Suprapubic skin (tissue), 4 donors: ENCODE data around the gene MAD1L1.

Experiments
- POLR2A ChIP-seq, 2 donors: fragments of 450-650 bp; IDR thresholded peaks; one replicate each; pipeline ENCODE4 v1.6.1; 2017; ENCODE audit warnings: antibody characterized with exemption in 2 of 2, mild to moderate bottlenecking in 2 of 2, moderate library complexity in 2 of 2
- POLR2AphosphoS5 ChIP-seq, 3 donors: sonication (generic); formaldehyde crosslinking; IDR thresholded peaks; one replicate each; pipeline ENCODE4 v1.6.1; 2017; ENCODE audit warnings: antibody characterized with exemption in 3 of 3
- TF ChIP-seq, protein P1 (sequence below), 2 donors: fragments of 200-600 bp in 1 of 2; fragments of 450-650 bp in 1 of 2; sonication (generic) in 1 of 2; IDR thresholded peaks; one replicate each; pipeline ENCODE4 v1.5.1; 2016 to 2019; ENCODE audit warnings: antibody characterized with exemption in 2 of 2, mild to moderate bottlenecking in 1 of 2, moderate library complexity in 1 of 2

DNA sequence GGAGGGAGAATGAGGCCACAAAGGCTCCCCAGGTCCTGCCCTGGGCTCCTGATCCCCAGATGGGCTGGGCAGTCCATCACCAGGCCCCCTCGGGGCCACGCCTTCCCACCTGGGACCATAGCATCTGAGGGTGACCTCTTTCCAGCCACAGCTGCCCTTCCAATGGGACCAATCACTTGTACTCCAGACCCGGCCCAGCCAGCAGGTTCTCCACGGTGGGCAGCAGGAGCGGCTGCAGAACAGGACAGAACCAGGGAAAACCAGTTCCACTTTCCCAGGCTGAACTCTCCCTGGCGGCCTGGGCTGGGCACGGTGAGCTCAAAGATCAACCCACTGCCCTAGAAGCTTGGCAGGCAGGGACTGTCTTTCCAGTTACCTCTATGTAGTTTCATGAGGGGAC is 257.6 kb downstream of the MAD1L1 start:
- TF ChIP-seq, protein P1, sequence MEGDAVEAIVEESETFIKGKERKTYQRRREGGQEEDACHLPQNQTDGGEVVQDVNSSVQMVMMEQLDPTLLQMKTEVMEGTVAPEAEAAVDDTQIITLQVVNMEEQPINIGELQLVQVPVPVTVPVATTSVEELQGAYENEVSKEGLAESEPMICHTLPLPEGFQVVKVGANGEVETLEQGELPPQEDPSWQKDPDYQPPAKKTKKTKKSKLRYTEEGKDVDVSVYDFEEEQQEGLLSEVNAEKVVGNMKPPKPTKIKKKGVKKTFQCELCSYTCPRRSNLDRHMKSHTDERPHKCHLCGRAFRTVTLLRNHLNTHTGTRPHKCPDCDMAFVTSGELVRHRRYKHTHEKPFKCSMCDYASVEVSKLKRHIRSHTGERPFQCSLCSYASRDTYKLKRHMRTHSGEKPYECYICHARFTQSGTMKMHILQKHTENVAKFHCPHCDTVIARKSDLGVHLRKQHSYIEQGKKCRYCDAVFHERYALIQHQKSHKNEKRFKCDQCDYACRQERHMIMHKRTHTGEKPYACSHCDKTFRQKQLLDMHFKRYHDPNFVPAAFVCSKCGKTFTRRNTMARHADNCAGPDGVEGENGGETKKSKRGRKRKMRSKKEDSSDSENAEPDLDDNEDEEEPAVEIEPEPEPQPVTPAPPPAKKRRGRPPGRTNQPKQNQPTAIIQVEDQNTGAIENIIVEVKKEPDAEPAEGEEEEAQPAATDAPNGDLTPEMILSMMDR (IDR thresholded peaks at IDR 0.05) = no peak
- no peak for TF ChIP-seq POLR2A (IDR thresholded peaks at IDR 0.05)
- TF ChIP-seq POLR2AphosphoS5 (IDR thresholded peaks at IDR 0.05) = no peak
